GM23338 (cell line): ENCODE results near the gene CSNK1A1L.

Experiments
- CREB1 ChIP-seq: fragments of 250-450 bp; sonication (Bioruptor Pico); IDR thresholded peaks from 2 replicates; pipeline ENCODE4 v1.5.0; 2020; ENCODE audit warnings: low read depth, mild to moderate bottlenecking, moderate library complexity
- CTCF ChIP-seq, 2 experiments: fragments of 200-600 bp in 1 of 2; sonication (generic) in 1 of 2; conservative IDR thresholded peaks; 2 replicates each; pipeline versions ENCODE4 v1.5.1 to v1.6.1; 2016 to 2017; ENCODE audit warnings: antibody characterized with exemption in 2 of 2, low read depth in 2 of 2, mild to moderate bottlenecking in 2 of 2, moderate library complexity in 1 of 2
- EZH2 ChIP-seq: fragments of 200-600 bp; sonication (generic); IDR thresholded peaks from one replicate; pipeline ENCODE4 v1.8.0; 2017; ENCODE audit warnings: antibody characterized with exemption, mild to moderate bottlenecking, low read depth; ENCODE audit not compliant: unreplicated experiment
- EZH2phosphoT487 ChIP-seq: fragments of 200-600 bp; sonication (generic); IDR thresholded peaks from one replicate; pipeline ENCODE4 v1.8.1; 2018; ENCODE audit warnings: antibody characterized with exemption; ENCODE audit not compliant: unreplicated experiment
- JUNB ChIP-seq: IDR thresholded peaks from one replicate; pipeline ENCODE4 v1.6.1; 2016; ENCODE audit warnings: antibody characterized with exemption; ENCODE audit not compliant: unreplicated experiment
- POLR2AphosphoS5 ChIP-seq: IDR thresholded peaks from 2 replicates; pipeline ENCODE4 v1.6.1; 2016; ENCODE audit warnings: antibody characterized with exemption, low read depth
- REST ChIP-seq: IDR thresholded peaks from one replicate; pipeline ENCODE4 v1.6.1; 2018; ENCODE audit warnings: antibody characterized with exemption; ENCODE audit not compliant: unreplicated experiment
- STAT1 ChIP-seq: IDR thresholded peaks from one replicate; pipeline ENCODE4 v1.6.1; 2016; ENCODE audit warnings: antibody characterized with exemption; ENCODE audit not compliant: unreplicated experiment
- ZNF331 ChIP-seq: fragments of 250-450 bp; sonication (Bioruptor Pico); IDR thresholded peaks from 2 replicates; pipeline ENCODE4 v1.5.0; 2020; ENCODE audit warnings: low read depth, mild to moderate bottlenecking, moderate library complexity

- TF ChIP-seq EZH2phosphoT487 (no peak), CTCF (conservative IDR thresholded peaks at IDR 0.05; ENCODE audit: low read depth in 2 of 2) (no peak), POLR2AphosphoS5 (no peak), JUNB (no peak), EZH2 (no peak), CREB1 (CRISPR knock-in tag) (no peak), REST (no peak), ZNF331 (no peak), STAT1 (no peak)
Observed at GRCh38 chr13:37097076-37097475, 8.4 kb downstream of the CSNK1A1L start.
